ENCODE measurements around the gene NINL. TPM values are rescaled to one million over a fixed set of nuclear protein-coding genes. Genes with fewer than 3 reads are reported as not detected.
"Not testable (repeated sequence)": the region's sequence is repeated elsewhere in the genome, so short reads cannot be mapped to it uniquely, and the experiment has no call there.

Gene NINL
- total RNA-seq, 2 donors from 2014 or later = 20.3 to 35.6 TPM

DNA sequence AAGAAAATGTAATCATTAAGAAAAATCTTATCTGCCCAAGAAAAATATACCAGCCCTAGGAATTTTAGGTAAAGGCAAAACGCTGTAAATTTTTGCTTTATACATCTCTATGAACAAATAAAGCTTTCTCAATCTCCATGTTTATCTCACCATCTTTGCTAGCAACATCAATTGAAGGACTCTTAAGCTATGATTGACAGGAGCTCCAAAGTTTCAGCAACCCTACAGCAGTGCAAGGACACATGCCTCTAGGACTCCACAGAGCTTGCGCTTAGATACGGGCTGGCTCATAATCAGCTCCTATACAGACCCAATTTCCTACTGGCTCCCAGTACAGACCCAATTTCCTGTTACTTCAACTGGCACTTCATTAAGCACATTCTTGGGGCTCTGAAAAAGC is 34.2 kb upstream of the NINL start:
- ATAC-seq (ENCODE audit: insufficient number of reproducible peaks, low FRiP score, low read depth) (no peak), DNase-seq (ENCODE audit: low spot score) (no peak)
- no peaks in the 10 kb centered on the region for H3K27me3 ChIP-seq (replicated peaks; ENCODE audit: insufficient read depth)
- H3K36me3 ChIP-seq = no peaks in the 10 kb centered on the region
- H3K4me1 ChIP-seq (ENCODE audit: control insufficient read depth in 1 of 2, low read depth in 2 of 2) = peaks cover 3 to 13% of the 10 kb centered on the region in 2 donors
- no peaks in the 10 kb centered on the region for H3K9me3 ChIP-seq
- no peak overlapping the region for H3K4me3 ChIP-seq
- no peak overlapping the region for H3K27ac ChIP-seq
- TF ChIP-seq, protein P1, sequence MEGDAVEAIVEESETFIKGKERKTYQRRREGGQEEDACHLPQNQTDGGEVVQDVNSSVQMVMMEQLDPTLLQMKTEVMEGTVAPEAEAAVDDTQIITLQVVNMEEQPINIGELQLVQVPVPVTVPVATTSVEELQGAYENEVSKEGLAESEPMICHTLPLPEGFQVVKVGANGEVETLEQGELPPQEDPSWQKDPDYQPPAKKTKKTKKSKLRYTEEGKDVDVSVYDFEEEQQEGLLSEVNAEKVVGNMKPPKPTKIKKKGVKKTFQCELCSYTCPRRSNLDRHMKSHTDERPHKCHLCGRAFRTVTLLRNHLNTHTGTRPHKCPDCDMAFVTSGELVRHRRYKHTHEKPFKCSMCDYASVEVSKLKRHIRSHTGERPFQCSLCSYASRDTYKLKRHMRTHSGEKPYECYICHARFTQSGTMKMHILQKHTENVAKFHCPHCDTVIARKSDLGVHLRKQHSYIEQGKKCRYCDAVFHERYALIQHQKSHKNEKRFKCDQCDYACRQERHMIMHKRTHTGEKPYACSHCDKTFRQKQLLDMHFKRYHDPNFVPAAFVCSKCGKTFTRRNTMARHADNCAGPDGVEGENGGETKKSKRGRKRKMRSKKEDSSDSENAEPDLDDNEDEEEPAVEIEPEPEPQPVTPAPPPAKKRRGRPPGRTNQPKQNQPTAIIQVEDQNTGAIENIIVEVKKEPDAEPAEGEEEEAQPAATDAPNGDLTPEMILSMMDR (IDR thresholded peaks at IDR 0.05) = no peak

DNA sequence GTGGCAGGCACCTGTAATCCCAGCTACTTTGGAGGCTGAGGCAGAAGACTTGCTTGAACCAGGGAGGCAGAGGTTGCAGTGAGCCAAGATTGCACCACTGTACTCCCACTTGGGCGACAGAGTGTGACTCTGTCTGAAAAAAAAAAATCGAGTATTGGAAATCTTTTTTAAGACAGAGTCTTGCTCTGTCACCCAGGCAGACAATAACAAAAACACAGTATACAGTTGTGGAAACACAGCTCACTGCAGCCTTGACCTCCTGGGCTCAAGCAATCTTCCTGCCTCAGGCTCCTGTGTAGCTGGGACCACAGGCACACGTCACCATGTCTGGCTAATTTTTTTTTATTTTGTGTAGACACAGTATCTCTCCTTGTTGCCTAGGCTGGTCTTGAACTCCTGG is 23.4 kb upstream of the NINL start:
- H3K27me3 ChIP-seq (replicated peaks; ENCODE audit: insufficient read depth) = no peaks in the 10 kb centered on the region
- H3K4me3 ChIP-seq = no peak overlapping the region
- ATAC-seq (ENCODE audit: insufficient number of reproducible peaks, low FRiP score, low read depth) (no peak), DNase-seq (ENCODE audit: low spot score) (no peak)
- H3K4me1 ChIP-seq (ENCODE audit: control insufficient read depth in 1 of 2, low read depth in 2 of 2) = no peaks in the 10 kb centered on the region
- no peaks in the 10 kb centered on the region for H3K9me3 ChIP-seq
- TF ChIP-seq, protein P1 (IDR thresholded peaks at IDR 0.05) = no peak
- no peaks in the 10 kb centered on the region for H3K36me3 ChIP-seq
- no peak overlapping the region for H3K27ac ChIP-seq

DNA sequence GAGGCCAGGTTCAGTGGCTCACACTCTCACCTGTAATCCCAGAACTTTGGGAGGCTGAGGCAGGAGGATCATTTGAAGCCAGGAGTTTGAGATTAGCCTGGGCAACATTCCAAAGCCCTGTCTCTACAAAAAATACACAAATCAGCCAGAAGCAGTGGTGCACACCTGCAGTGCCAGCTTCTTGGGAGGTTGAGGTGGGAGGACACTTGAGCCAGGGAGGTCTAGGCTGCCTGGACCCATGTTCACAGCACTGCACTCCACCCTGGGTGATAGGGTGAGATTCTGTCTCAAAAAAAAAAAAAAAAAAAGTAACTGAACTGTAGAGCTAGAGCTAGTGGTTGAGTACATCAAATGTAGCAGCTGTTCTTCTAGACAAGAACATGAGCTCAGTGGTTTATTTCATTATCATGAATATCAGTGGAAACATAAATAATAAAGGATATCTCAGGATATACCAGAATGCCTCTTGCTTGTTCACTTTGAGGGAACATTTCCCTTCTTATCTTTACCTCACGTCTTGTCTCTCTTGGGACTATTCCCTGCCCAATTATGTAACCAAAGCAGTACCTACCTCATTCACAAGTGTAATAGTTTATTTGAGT is 20.9 kb upstream of the NINL start:
- TF ChIP-seq, protein P1 (IDR thresholded peaks at IDR 0.05) = no peak
- Histone ChIP-seq H3K27me3 (replicated peaks; ENCODE audit: insufficient read depth) (no peaks in the 10 kb centered on the region), H3K4me3 (no peak overlapping the region), H3K9me3 (no peaks in the 10 kb centered on the region), H3K36me3 (no peaks in the 10 kb centered on the region), H3K27ac (no peak overlapping the region), H3K4me1 (ENCODE audit: control insufficient read depth in 1 of 2, low read depth in 2 of 2) (no peaks in the 10 kb centered on the region)
- ATAC-seq (ENCODE audit: insufficient number of reproducible peaks, low FRiP score, low read depth) (no peak), DNase-seq (ENCODE audit: low spot score) (no peak)

DNA sequence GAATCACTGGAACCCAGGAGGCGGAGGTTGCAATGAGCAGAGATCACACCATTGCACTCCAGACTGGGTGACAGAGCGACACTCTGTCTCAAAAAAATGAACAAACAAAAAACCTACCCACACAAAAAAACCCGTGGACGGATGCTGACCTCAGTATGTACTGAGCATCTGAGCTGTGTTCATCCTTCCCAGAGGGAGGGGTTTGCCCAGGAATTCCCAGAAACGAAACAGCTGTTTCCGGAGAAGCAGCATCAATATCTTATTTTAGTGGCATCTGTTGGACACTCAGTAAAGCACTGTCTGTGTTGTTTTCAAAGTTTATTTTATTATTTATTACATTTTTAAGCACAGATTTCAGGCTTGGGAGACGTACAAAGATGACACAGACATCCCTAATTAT is 19.8 kb upstream of the NINL start:
- Histone ChIP-seq H3K27me3 (replicated peaks; ENCODE audit: insufficient read depth) (no peaks in the 10 kb centered on the region), H3K36me3 (no peaks in the 10 kb centered on the region), H3K4me3 (no peak overlapping the region), H3K27ac (no peak overlapping the region), H3K4me1 (ENCODE audit: control insufficient read depth in 1 of 2, low read depth in 2 of 2) (no peaks in the 10 kb centered on the region), H3K9me3 (no peaks in the 10 kb centered on the region)
- ATAC-seq (ENCODE audit: insufficient number of reproducible peaks, low FRiP score, low read depth) (no peak), DNase-seq (ENCODE audit: low spot score) (no peak)
- TF ChIP-seq, protein P1 (IDR thresholded peaks at IDR 0.05) = no peak

DNA sequence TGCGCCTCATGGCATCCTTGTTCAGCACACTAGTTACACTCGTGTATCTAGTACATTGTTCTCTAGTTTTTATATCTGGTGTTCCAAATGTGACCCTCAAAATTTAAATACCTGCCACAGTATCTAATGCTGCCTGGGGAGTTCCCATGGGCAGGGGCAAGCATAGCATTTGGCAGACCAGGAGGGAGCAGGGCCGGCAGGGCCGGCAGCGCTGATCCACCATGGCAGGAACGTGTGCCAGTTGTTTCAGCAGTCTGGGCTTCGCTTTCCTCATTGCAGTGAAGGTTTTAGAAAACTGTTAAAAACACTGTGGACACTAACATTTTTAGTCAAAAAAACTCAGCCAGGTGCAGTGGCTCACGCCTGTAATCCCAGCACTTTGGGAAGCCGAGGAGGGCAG is 19.3 kb upstream of the NINL start:
- no peaks in the 10 kb centered on the region for H3K36me3 ChIP-seq
- no peaks in the 10 kb centered on the region for H3K9me3 ChIP-seq
- no peak overlapping the region for H3K27ac ChIP-seq
- no peak overlapping the region for H3K4me3 ChIP-seq
- DNase-seq (ENCODE audit: low spot score) (no peak), ATAC-seq (ENCODE audit: insufficient number of reproducible peaks, low FRiP score, low read depth) (no peak)
- no peaks in the 10 kb centered on the region for H3K27me3 ChIP-seq (replicated peaks; ENCODE audit: insufficient read depth)
- no peaks in the 10 kb centered on the region for H3K4me1 ChIP-seq (ENCODE audit: control insufficient read depth in 1 of 2, low read depth in 2 of 2)
- TF ChIP-seq, protein P1 (IDR thresholded peaks at IDR 0.05) = no peak

DNA sequence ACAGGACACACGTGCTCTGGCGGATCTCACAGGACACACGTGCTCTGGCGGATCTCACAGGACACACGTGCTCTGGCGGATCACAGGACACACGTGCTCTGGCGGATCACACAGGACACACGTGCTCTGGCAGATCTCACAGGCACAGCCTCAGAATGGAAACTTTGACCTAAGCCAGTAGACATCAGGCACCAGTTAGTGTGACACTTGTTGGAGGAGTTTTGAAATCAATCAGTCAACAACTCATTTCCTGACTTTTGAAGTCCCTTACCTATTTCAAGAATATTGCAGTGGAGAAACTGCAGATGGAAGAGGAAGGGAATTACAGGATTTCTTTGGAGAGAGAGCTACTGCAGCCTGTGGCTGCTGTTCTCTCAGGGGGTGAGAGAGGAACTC is 17.6 kb upstream of the NINL start:
- H3K4me3 ChIP-seq = not testable (repeated sequence)

DNA sequence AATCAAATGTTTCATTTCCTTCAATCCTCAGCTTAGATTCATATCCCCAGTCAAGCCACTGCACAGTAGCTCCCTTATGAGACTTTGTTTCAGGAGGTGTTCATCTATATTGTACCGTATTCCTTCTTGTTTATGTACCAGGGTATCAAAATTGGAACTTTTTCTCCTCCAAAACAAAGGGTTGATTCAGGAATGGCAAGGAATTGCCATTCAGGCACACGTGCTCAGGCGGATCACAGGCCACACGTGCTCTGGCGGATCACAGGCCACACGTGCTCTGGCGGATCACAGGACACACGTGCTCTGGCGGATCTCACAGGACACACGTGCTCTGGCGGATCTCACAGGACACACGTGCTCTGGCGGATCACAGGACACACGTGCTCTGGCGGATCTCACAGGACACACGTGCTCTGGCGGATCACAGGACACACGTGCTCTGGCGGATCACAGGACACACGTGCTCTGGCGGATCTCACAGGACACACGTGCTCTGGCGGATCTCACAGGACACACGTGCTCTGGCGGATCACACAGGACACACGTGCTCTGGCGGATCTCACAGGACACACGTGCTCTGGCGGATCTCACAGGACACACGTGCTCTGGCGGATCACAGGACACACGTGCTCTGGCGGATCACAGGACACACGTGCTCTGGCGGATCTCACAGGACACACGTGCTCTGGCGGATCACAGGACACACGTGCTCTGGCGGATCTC is 17.0 kb upstream of the NINL start:
- not testable (repeated sequence) for H3K4me1 ChIP-seq (ENCODE audit: control insufficient read depth in 1 of 2, low read depth in 2 of 2); H3K36me3 ChIP-seq; ATAC-seq (ENCODE audit: insufficient number of reproducible peaks, low FRiP score, low read depth); H3K9me3 ChIP-seq; DNase-seq (ENCODE audit: low spot score); H3K27me3 ChIP-seq (replicated peaks; ENCODE audit: insufficient read depth); H3K4me3 ChIP-seq; H3K27ac ChIP-seq

More for the DNA sequence above, 17.6 kb upstream of the NINL start:
- not testable (repeated sequence) for H3K4me1 ChIP-seq (ENCODE audit: control insufficient read depth in 1 of 2, low read depth in 2 of 2); H3K36me3 ChIP-seq; H3K27ac ChIP-seq; ATAC-seq (ENCODE audit: insufficient number of reproducible peaks, low FRiP score, low read depth); H3K27me3 ChIP-seq (replicated peaks; ENCODE audit: insufficient read depth); DNase-seq (ENCODE audit: low spot score); H3K9me3 ChIP-seq

All from thoracic aorta (tissue), 2 donors.